Retinal pigment epithelial cell (primary cell): ENCODE data around the gene ZNF615.
"Not testable (repeated sequence)": the region's sequence is repeated elsewhere in the genome, so short reads cannot be mapped to it uniquely, and the experiment has no call there.

Experiments used
- DNase-seq: peaks from one replicate; pipeline ENCODE4 v3.0.0-alpha.2; 2010; ENCODE audit warnings: low read depth
- H3K4me3 ChIP-seq: 2 replicates; pipeline ENCODE4 v1.5.1; 2011; ENCODE audit warnings: mild to moderate bottlenecking, low read length, control low read depth, moderate library complexity
- TF ChIP-seq, protein P1 (sequence below): conservative IDR thresholded peaks from 2 replicates; pipeline ENCODE4 v1.5.1; 2011; ENCODE audit warnings: low read depth, low read length, control low read depth, inconsistent platforms

ZNF615 gene

DNA sequence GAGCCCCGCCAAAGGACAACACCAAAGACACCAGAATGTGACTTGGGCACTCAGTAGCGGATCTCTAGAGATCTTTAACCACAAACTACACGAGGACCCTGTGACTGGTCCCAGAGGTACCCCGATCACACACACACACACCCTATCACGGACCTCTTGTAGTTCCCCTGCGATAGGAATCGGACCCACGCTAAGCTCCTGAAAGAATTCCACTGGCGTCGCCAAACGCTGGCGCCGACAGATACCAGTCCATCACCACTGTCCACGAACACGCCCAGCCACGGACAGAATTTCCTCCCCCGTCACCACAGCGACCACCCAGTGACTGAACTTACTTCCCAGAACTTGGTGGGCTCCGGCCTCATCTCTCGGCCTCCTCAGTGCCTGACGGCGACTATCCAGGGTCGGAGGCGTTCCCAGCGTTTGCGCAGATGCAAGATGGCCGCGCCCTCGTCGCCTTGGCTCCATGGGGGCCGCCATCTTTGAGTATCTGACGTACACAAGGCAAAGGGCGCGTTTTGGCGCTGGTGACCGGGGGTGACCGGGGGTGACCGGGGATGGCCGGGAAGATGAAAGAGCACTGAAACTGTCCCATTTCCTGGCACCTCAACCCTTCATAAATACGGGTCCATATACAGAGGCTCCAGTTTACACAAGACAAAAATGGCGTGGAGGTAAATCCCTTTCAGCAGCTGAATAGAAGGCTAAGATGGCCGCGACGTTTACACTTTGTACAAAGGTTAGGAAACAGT is at the start of gene ZNF615:
Gene ZNF615 (minus strand): TSS at position 406 of the 752 bp plus-strand sequence. CDS start 4,500 bp downstream, outside the sequence.
- peak; percentile 41 for DNase-seq
- TF ChIP-seq, protein P1, sequence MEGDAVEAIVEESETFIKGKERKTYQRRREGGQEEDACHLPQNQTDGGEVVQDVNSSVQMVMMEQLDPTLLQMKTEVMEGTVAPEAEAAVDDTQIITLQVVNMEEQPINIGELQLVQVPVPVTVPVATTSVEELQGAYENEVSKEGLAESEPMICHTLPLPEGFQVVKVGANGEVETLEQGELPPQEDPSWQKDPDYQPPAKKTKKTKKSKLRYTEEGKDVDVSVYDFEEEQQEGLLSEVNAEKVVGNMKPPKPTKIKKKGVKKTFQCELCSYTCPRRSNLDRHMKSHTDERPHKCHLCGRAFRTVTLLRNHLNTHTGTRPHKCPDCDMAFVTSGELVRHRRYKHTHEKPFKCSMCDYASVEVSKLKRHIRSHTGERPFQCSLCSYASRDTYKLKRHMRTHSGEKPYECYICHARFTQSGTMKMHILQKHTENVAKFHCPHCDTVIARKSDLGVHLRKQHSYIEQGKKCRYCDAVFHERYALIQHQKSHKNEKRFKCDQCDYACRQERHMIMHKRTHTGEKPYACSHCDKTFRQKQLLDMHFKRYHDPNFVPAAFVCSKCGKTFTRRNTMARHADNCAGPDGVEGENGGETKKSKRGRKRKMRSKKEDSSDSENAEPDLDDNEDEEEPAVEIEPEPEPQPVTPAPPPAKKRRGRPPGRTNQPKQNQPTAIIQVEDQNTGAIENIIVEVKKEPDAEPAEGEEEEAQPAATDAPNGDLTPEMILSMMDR: no peak
- peak within 1 kb of the TSS; percentile 97 for H3K4me3 ChIP-seq

DNA sequence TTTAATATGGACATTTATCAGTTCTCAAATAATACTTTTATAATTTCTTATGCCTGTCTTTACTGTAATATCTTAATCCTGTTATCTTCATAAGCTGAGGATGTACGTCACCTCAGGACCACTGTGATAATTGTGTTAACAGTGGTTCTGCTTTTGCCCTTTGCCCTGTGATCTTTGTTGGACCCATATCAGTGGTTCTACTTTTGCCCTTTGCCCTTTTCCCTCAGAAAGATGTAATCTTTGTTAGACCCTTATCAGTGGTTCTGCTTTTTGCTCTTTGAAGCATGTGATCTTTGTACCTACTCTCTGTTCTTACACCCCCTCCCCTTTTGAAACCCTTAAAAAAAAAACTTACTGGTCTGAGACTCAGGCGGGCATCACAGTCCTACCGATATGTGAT is 48.5 kb upstream of the ZNF615 start:
- not testable (repeated sequence) for H3K4me3 ChIP-seq, DNase-seq

DNA sequence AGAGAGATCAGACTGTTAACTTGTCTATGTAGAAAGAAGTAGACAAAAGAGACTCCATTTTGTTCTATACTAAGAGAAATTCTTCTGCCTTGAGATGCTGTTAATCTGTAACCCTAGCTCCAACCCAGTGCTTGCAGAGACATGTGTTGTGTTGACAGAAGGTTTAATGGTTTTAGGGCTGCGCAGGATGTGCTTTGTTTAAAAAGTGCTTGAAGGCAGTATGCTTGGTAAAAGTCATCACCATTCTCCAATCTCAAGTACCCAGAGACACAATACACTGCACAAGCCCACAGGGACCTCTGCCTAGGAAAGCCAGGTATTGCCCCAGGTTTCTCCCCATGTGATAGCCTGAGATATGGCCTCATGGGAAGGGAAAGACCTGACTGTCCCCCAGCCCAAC is 43.7 kb upstream of the ZNF615 start:
- not testable (repeated sequence) for DNase-seq, H3K4me3 ChIP-seq

DNA sequence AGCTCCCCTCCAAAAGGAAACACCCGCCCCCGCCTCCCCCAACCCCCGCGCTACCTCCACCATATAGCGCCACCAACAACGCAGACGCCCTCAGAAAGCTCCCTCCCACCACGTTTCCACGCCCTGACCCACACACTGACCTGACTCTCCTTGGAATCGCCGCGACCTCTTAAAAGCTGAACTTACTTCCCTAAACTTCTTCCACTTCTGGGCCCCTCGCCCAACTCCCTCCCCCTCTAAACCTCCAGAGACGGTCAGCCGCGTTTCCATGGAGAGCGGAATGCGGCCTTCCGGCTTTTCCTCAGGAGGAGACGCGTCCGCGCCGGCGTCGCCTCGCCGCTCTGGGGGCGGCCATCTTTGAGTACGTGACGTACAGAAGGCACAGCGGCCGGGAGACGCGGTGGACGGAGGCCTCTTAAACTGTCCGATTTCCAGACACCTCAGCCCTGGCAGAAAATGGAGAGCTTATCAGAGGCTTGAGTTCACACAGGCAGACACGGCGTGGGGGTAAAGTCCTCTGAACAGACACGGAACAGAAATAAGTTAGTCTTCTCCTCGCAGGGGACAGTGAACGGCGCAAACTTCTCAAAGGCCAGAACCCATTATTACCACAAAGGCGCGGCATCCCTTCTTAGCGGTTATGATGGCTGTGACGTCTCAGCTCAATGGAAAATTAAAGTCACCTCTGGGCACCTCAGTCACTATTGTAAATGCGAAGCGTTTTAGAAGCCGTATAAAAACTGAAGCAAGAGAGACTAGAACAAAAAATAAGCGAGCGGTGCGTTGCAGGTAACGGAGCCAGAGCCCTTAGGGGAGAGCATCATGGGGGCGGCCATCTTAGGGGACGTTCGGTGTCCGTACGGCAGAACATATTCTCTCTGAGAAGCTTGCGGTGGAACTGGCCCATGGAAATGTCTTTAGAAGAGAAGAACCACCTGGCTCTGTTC is 40.8 kb upstream of the ZNF615 start, which contains the start of gene ZNF432:
Gene ZNF432 (minus strand): TSS at position 284 of the 947 bp plus-strand sequence. CDS start 1,970 bp downstream, outside the sequence.
- peak; percentile 73 for DNase-seq
- TF ChIP-seq, protein P1: no peak
- peak within 1 kb of the TSS; percentile 88 for H3K4me3 ChIP-seq

DNA sequence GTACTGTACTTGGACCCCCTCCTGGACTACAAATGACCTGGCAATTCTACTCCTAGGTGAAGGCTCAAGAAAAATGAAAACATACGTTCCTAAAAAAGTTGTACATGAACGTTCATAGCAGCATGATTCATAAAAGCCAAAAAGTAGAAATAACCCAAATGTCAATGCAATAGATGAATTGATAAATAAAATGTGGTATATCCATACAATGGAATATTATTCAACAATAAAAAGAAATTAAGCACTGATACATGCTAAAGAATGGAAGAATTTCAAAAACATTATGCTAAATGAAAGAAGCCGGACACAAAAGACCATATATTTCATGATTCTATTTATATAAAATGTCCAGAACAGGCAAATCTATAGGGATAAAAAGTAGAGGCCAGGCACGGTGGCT is 31.2 kb upstream of the ZNF615 start:
- no peak for DNase-seq
- no peak overlapping the region for H3K4me3 ChIP-seq
- TF ChIP-seq, protein P1: no peak

DNA sequence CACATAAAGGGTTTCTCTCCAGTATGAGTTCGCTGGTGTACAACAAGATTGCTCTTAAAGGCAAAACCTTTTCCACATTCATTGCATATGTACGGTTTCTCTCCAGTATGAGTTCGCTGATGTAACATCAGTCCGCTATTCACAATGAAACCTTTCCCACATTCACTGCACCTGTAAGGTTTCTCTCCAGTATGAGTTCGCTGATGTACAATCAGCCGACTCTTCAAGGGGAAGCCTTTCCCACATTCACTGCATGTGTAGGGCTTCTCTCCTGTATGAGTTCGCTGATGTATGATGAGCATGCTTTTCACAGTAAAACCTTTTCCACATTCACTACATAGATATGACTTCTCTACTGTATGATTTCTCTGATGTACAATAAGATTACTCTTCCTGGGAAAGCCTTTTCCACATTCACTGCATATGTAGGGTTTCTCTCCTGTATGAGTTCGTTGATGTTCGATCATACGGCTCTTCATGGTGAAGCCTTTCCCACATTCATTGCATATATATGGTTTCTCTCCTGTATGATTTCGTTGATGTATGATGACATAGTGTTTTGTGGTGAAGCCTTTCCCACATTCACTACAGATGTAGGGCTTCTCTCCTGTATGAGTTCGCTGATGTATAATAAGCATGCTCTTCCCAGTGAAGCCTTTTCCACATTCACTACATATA is 26.2 kb upstream of the ZNF615 start:
- DNase-seq: no peak
- no peak overlapping the region for H3K4me3 ChIP-seq
- TF ChIP-seq, protein P1: no peak

DNA sequence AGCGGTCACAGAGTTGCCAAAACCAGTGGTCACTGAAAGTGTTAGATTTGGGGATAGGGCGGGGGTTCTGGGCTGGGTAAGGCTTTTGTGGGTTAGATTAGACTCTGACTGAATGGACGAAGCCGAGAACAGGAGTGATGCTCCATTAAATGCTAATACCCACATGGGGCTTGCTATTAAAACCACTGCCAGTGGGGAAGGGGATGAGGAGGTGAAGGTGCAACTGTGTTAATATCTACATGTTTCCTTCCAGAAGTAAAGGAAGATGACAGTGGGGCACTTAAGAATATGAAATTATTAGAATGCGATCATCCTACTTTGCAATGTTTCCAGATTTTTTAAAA is 20.7 kb upstream of the ZNF615 start:
- DNase-seq: no peak
- TF ChIP-seq, protein P1: no peak
- peak overlapping the region; percentile 76 for H3K4me3 ChIP-seq
